ENCODE data around the gene KLRG1. TPM values are rescaled to one million over a fixed set of nuclear protein-coding genes. Genes with fewer than 3 reads are reported as not detected.

KLRG1 gene
- total and polyA plus RNA-seq, 2 of the 8 experiments (the other 6 are each of a cell fraction or from before 2014, with no cell fraction given): 7.9 to 12.8 TPM

DNA sequence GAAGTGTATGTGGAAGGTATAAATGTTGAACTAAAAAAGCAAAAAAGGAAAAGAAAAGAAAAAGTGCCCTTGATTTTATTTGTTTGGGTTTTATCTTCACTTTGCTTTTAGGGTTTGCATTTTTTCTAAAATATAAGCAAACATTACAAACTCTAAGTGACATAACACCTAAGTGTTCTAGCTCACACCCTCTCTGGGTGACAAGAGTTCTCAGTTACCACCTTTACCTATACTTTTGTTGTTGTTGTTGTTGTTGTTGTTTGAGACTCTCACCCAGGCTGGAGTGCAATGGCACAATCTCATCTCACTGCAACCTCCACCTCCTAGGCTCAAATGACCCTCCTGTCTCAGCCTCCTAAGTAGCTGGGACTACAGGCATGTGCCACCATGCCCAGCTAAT is 13.0 kb downstream of the KLRG1 start:
- Histone ChIP-seq H3K18ac (ENCODE audit: extremely low read depth, low read length) (no peak overlapping the region), H2BK12ac (ENCODE audit: low read depth, low read length) (no peak overlapping the region), H3K23ac (ENCODE audit: insufficient read length) (no peak overlapping the region), H3K4me1 (replicated peaks in 1 of 4; ENCODE audit: control insufficient read depth in 3 of 4, insufficient read depth in 4 of 4, low read length in 3 of 4) (no peaks in the 10 kb centered on the region), H3K23me2 (ENCODE audit: low read depth, low read length) (no peaks in the 10 kb centered on the region; the same call in 1 of the 2 replicates), H4K8ac (ENCODE audit: extremely low read depth, insufficient read depth, low read length) (no peak overlapping the region), H2AFZ (ENCODE audit: low read length) (no peak overlapping the region), H3K14ac (ENCODE audit: insufficient read length) (no peak overlapping the region), H4K91ac (replicated peaks; ENCODE audit: insufficient read length, low read length) (no peak overlapping the region), H3K4me2 (ENCODE audit: insufficient read depth in 1 of 2, low read depth in 2 of 2, low read length in 2 of 2) (no peak overlapping the region), H3K4me3 (ENCODE audit: extremely low read depth in 1 of 4, insufficient read depth in 2 of 4, low read depth in 3 of 4, low read length in 4 of 4) (no peak overlapping the region), H2BK5ac (ENCODE audit: low read depth, low read length) (no peak overlapping the region), H3K36me3 (ENCODE audit: control insufficient read depth in 2 of 4, insufficient read depth in 4 of 4, low read length in 3 of 4) (no peaks in the 10 kb centered on the region), H3K79me2 (ENCODE audit: control insufficient read depth in 1 of 2, insufficient read depth in 2 of 2, low read length in 2 of 2) (no peaks in the 10 kb centered on the region), H4K5ac (ENCODE audit: insufficient read length, low read depth, low read length) (no peak overlapping the region), H2AK5ac (ENCODE audit: low read depth, low read length) (no peak overlapping the region), H3K4ac (replicated peaks; ENCODE audit: insufficient read length, low read depth, low read length) (no peak overlapping the region), H3K27me3 (replicated peaks in 1 of 4; ENCODE audit: control insufficient read depth in 3 of 4, extremely low read depth in 1 of 4, insufficient read depth in 3 of 4, low read length in 3 of 4) (no peaks in the 10 kb centered on the region), H4K20me1 (replicated peaks in 1 of 2; ENCODE audit: control insufficient read depth in 1 of 2, insufficient read depth in 2 of 2, low read length in 2 of 2) (no peaks in the 10 kb centered on the region), H3K79me1 (ENCODE audit: low read depth, low read length) (no peaks in the 10 kb centered on the region), H3K9me3 (ENCODE audit: insufficient read depth in 2 of 2, low read depth in 1 of 2, low read length in 1 of 2) (no peaks in the 10 kb centered on the region), H3K27ac (ENCODE audit: low read depth, low read length) (no peak overlapping the region), H3K56ac (replicated peaks; ENCODE audit: insufficient read length, low read depth, low read length) (no peak overlapping the region), H2BK120ac (replicated peaks; ENCODE audit: low read depth, low read length) (no peak overlapping the region), H2BK15ac (ENCODE audit: low read length) (no peak overlapping the region), H2BK20ac (ENCODE audit: low read length) (no peak overlapping the region), H3K9ac (replicated peaks in 1 of 4; ENCODE audit: extremely low read depth in 1 of 4, low read depth in 3 of 4, low read length in 3 of 4) (no peak overlapping the region)
- DNase-seq (ENCODE audit: low read depth in 1 of 2, low spot score in 2 of 2) (no peak), FAIRE-seq (no peak)
- ChIA-PET CTCF (ENCODE audit: partially characterized antibody) (no interaction called here), POLR2A (ENCODE audit: partially characterized antibody) (no interaction called here)
- TF ChIP-seq CREB1 (IDR thresholded peaks at IDR 0.05) (no peak), EZH2 (IDR thresholded peaks at IDR 0.05; ENCODE audit: low read depth, low read length, severe bottlenecking) (no peak), TEAD4 (IDR thresholded peaks at IDR 0.05; ENCODE audit: low read depth, low read length) (no peak), TCF12 (IDR thresholded peaks at IDR 0.05; ENCODE audit: low read depth, low read length) (no peak), JUND (IDR thresholded peaks at IDR 0.05; ENCODE audit: low read length) (no peak), CEBPB (IDR thresholded peaks at IDR 0.05; ENCODE audit: low read depth, low read length) (no peak), POU5F1 (IDR thresholded peaks at IDR 0.05; ENCODE audit: low read depth, low read length) (no peak), ASH2L (IDR thresholded peaks at IDR 0.05; ENCODE audit: low read length) (no peak), JUN (IDR thresholded peaks at IDR 0.05; ENCODE audit: low read depth, low read length) (no peak), RAD21 (IDR thresholded peaks at IDR 0.05 in 1 of 2, conservative IDR thresholded peaks at IDR 0.05 in 1 of 2; ENCODE audit: low read depth in 2 of 2, low read length in 2 of 2) (no peak), CBX5 (IDR thresholded peaks at IDR 0.05; ENCODE audit: low read depth, low read length) (no peak), POLR2AphosphoS5 (IDR thresholded peaks at IDR 0.05; ENCODE audit: low read depth, low read length) (no peak)
- TF ChIP-seq, protein P1, sequence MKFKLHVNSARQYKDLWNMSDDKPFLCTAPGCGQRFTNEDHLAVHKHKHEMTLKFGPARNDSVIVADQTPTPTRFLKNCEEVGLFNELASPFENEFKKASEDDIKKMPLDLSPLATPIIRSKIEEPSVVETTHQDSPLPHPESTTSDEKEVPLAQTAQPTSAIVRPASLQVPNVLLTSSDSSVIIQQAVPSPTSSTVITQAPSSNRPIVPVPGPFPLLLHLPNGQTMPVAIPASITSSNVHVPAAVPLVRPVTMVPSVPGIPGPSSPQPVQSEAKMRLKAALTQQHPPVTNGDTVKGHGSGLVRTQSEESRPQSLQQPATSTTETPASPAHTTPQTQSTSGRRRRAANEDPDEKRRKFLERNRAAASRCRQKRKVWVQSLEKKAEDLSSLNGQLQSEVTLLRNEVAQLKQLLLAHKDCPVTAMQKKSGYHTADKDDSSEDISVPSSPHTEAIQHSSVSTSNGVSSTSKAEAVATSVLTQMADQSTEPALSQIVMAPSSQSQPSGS (IDR thresholded peaks at IDR 0.05; ENCODE audit: low read length): no peak
- TF ChIP-seq, protein P2, sequence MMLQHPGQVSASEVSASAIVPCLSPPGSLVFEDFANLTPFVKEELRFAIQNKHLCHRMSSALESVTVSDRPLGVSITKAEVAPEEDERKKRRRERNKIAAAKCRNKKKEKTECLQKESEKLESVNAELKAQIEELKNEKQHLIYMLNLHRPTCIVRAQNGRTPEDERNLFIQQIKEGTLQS (IDR thresholded peaks at IDR 0.05; ENCODE audit: insufficient read depth, low read depth, low read length): no peak

All from H1 (cell line).